Pancreas (tissue), 10 donors: ENCODE results near the gene ZNF408. TPM values are rescaled to one million over a fixed set of nuclear protein-coding genes. Genes with fewer than 3 reads are reported as not detected.
A peak's percentile ranks its signal among the peaks of the same experiment; 100 is the strongest.

ENCODE experiments used
- ATAC-seq, 4 donors: fragments of 200-7000 bp; cut with Tn5 transposase; one replicate each; pipeline versions ENCODE4 v1.8.0 to v1.9.1; 2020; ENCODE audit warnings: mild to moderate bottlenecking in 4 of 4, moderate library complexity in 4 of 4
- DNase-seq, 6 donors: peaks; one replicate each; pipeline ENCODE4 v3.0.0-alpha.2; 2020
- FAIRE-seq: peaks from 2 replicates; lab custom pipeline; 2012; peaks lifted over from hg19 to GRCh38; lab: Jason Lieb, UNC
- H3K27ac ChIP-seq, 4 donors: fragments of 200-600 bp; sonication (generic); 1 replicate in 3 of 4; 2 replicates in 1 of 4; pipeline versions ENCODE4 v1.5.0 to v1.8.0; 2020
- H3K27me3 ChIP-seq, 4 donors: fragments of 200-600 bp; one replicate each; pipeline ENCODE4 v1.8.0; 2021
- H3K36me3 ChIP-seq, 3 donors: fragments of 200-600 bp; sonication (generic) in 1 of 3; one replicate each; pipeline versions ENCODE4 v1.5.0 to v1.8.0; 2020 to 2021
- H3K4me1 ChIP-seq, 3 donors: fragments of 200-600 bp; one replicate each; pipeline ENCODE4 v1.8.0; 2021
- H3K4me3 ChIP-seq, 4 donors: fragments of 200-600 bp; sonication (generic) in 2 of 4; one replicate each; pipeline versions ENCODE4 v1.5.0 to v1.8.0; 2020 to 2021
- H3K9me3 ChIP-seq, 4 donors: fragments of 200-600 bp; one replicate each; pipeline ENCODE4 v1.8.0; 2021
- WGBS, 2 donors: extraction: QIAGEN DNeasy Blood & Tissue Kit; methylation state at CpG; one replicate each; pipeline ENCODE4 v1.1.7; 2013; 5-methylcytosine and 5-hydroxymethylcytosine counted together
- intact Hi-C, 3 donors: fragments of 100-400 bp; cut with DNase I; formaldehyde crosslinking; loops; one replicate each; pipeline versions ENCODE4 v1.11.1 to v1.14.2; 2022
- polyA plus RNA-seq, 2 donors: library from polyadenylated mRNA; stranded (reverse); fragments of 200-250 nt; gene quantifications; one replicate each; pipeline ENCODE4 v1.2.3, GENCODE V29; 2013
- total RNA-seq, 6 donors: library from RNA; stranded (reverse); fragmentation: NEBNext Ultra II Directional in 4 of 6; extraction: Animal tissue kit (Norgen Biotek cat#: 25700) in 4 of 6; gene quantifications; one replicate each; pipeline versions ENCODE4 v1.2.1 to v1.2.4, GENCODE V29; 2021 to 2023
- TF ChIP-seq, protein P1 (sequence below), 4 donors: fragments of 200-600 bp; sonication (generic) in 3 of 4; IDR thresholded peaks; one replicate each; pipeline versions ENCODE4 v1.5.0 to v1.8.0; 2021; ENCODE audit warnings: antibody characterized with exemption in 4 of 4
- donor health status: healthy with polysubstance abuse.
- donor health status: DM: no; HTN: no; CAD: no; lungs with moderate emphysema.
- donor health status: DM: no; HTN: no; CAD: no.
- donor health status: control.
- donor health status: control.
- donor health status: Bipolar disorder and iron deficiency.
- donor health status: DM: yes; HTN: yes; CAD: no.
- donor health status: DM: no; HTN: no; CAD: no.
- donor health status: DM: no; HTN: no; CAD: no.
- donor health status: DM: yes; HTN: yes; CAD: no.

ZNF408 gene
- total and polyA plus RNA-seq, 8 donors: 2.8 to 7.8 (median 4.7) TPM

- Histone ChIP-seq H3K27me3 (no peaks in the 10 kb centered on the region), H3K9me3 (no peaks in the 10 kb centered on the region), H3K27ac (no peak overlapping the region), H3K4me1 (peaks cover 0 to 5% (median 0%) of the 10 kb centered on the region in 3 donors), H3K36me3 (no peaks in the 10 kb centered on the region), H3K4me3 (no peak overlapping the region)
- ATAC-seq (peak; percentile 66 to 94 (median 77)), DNase-seq (peak in 1 of 6 donors; percentile 36), FAIRE-seq (no peak)
- TF ChIP-seq, protein P1, sequence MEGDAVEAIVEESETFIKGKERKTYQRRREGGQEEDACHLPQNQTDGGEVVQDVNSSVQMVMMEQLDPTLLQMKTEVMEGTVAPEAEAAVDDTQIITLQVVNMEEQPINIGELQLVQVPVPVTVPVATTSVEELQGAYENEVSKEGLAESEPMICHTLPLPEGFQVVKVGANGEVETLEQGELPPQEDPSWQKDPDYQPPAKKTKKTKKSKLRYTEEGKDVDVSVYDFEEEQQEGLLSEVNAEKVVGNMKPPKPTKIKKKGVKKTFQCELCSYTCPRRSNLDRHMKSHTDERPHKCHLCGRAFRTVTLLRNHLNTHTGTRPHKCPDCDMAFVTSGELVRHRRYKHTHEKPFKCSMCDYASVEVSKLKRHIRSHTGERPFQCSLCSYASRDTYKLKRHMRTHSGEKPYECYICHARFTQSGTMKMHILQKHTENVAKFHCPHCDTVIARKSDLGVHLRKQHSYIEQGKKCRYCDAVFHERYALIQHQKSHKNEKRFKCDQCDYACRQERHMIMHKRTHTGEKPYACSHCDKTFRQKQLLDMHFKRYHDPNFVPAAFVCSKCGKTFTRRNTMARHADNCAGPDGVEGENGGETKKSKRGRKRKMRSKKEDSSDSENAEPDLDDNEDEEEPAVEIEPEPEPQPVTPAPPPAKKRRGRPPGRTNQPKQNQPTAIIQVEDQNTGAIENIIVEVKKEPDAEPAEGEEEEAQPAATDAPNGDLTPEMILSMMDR (IDR thresholded peaks at IDR 0.05): no peak
- WGBS, 2 donors: 68 to 75% methylated on average over 11 of the region's 11 CpGs
- intact Hi-C loops: no loop called here
Observed at GRCh38 chr11:46718155-46719019, 17.6 kb downstream of the ZNF408 start.

- intact Hi-C loops: no loop called here
- TF ChIP-seq, protein P1 (IDR thresholded peaks at IDR 0.05): no peak
- Histone ChIP-seq H3K9me3 (no peaks in the 10 kb centered on the region), H3K36me3 (no peaks in the 10 kb centered on the region), H3K4me1 (peaks cover 0 to 5% (median 0%) of the 10 kb centered on the region in 3 donors), H3K27me3 (no peaks in the 10 kb centered on the region), H3K27ac (no peak within 1 kb of the TSS), H3K4me3 (no peak within 1 kb of the TSS)
- no peak for ATAC-seq
- no peak for DNase-seq
- FAIRE-seq: no peak
- 62 to 63% methylated on average over 7 of the region's 7 CpGs for WGBS, 2 donors
Observed at GRCh38 chr11:46719048-46719542, 18.3 kb downstream of the ZNF408 start, which contains the start of gene F2. F2 (plus strand) TSS chr11:46719213; CDS start chr11:46719236, 23 bp downstream.

DNA sequence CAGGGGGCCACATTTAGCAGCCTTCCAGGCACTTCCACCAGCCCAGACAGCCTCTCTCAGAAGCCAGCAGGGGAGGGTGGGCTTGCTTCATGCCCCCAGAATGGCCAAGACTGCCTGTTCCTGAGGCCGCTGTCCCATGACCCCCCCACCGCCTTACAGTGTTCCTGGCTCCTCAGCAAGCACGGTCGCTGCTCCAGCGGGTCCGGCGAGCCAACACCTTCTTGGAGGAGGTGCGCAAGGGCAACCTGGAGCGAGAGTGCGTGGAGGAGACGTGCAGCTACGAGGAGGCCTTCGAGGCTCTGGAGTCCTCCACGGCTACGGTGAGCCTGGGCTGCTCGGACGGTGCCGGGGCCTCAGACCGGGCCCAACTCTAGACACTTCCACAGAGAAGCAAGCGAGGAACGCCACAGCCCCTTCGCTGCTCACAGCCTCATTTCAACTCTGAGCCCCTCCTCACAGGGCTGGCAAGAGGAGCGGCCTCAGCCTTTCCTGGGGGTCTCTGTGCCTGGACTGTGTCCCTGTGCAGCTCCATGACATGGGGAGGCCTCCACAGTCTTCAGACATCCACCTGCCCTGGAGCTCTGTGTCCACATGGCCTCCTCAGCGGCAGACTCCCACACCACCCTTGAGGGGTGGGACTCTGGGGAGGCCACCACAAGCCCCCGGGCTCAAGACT, 18.9 kb downstream of the ZNF408 start:
- Histone ChIP-seq H3K9me3 (no peaks in the 10 kb centered on the region), H3K27me3 (no peaks in the 10 kb centered on the region), H3K4me3 (no peak overlapping the region), H3K36me3 (no peaks in the 10 kb centered on the region), H3K27ac (no peak overlapping the region), H3K4me1 (peaks cover 0 to 5% (median 0%) of the 10 kb centered on the region in 3 donors)
- 91 to 93% methylated on average over 25 of the region's 25 CpGs for WGBS, 2 donors
- intact Hi-C loops: no loop called here
- no peak for FAIRE-seq
- no peak for DNase-seq
- no peak for ATAC-seq
- TF ChIP-seq, protein P1 (IDR thresholded peaks at IDR 0.05): no peak

DNA sequence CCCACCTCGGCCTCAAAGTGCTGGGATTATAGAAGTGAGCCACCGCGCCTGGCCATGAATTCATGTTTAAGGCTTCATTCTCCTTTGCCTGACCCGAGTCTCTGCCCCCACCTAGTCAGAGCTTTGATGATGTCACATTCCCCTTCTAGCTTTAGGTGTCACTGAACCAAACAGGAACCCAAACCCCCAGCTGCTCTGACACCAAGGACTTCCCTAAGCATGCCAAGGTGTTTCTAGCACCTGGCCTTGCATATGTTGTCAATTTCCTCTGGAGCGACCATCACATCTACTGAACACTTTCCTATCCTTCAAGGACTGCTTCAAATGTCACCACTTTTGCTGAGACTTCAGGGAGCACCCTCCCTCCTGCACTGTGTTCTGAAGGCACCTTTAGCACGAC, 20.5 kb downstream of the ZNF408 start:
- Histone ChIP-seq H3K27me3 (no peaks in the 10 kb centered on the region), H3K9me3 (no peaks in the 10 kb centered on the region), H3K27ac (no peak overlapping the region), H3K4me3 (no peak overlapping the region), H3K4me1 (peaks cover 0 to 5% (median 0%) of the 10 kb centered on the region in 3 donors), H3K36me3 (no peaks in the 10 kb centered on the region)
- TF ChIP-seq, protein P1 (IDR thresholded peaks at IDR 0.05): no peak
- no peak for ATAC-seq
- 80 to 83% methylated on average over 6 of the region's 6 CpGs for WGBS, 2 donors
- intact Hi-C loops: no loop called here
- no peak for FAIRE-seq
- DNase-seq: no peak
